ENCODE results near the gene PCMT1. TPM values are rescaled to one million over a fixed set of nuclear protein-coding genes. Genes with fewer than 3 reads are reported as not detected.
"Not testable (repeated sequence)": the region's sequence is repeated elsewhere in the genome, so short reads cannot be mapped to it uniquely, and the experiment has no call there.

The PCMT1 gene
- 130 and 165 TPM in 2 replicates for total RNA-seq

GRCh38 chr6:149749594-149750135, at the start of gene PCMT1:
PCMT1 (plus strand) TSS chr6:149749741; CDS start chr6:149749902, 161 bp downstream.
- peak; percentile 61 for DNase-seq (ENCODE audit: low read depth, low spot score)

- no peak for DNase-seq (ENCODE audit: low read depth, low spot score)
These were observed 47.8 kb upstream of the PCMT1 start for GRCh38 chr6:149701714-149702113.

GRCh38 chr6:149711711-149712110, 37.8 kb upstream of the PCMT1 start:
- DNase-seq (ENCODE audit: low read depth, low spot score) = no peak

- no peak for DNase-seq (ENCODE audit: low read depth, low spot score)
These were observed 35.1 kb upstream of the PCMT1 start for GRCh38 chr6:149714442-149714841.

GRCh38 chr6:149716181-149716963, 33.2 kb upstream of the PCMT1 start:
- no peak for DNase-seq (ENCODE audit: low read depth, low spot score)

GRCh38 chr6:149717255-149717587, 32.3 kb upstream of the PCMT1 start:
- no peak for DNase-seq (ENCODE audit: low read depth, low spot score)

- DNase-seq (ENCODE audit: low read depth, low spot score) = peak; percentile 32
These were observed 31.7 kb upstream of the PCMT1 start, which contains the start of gene LATS1 for GRCh38 chr6:149717588-149718458. LATS1 (minus strand) TSS chr6:149718101; CDS start chr6:149702126, 15,975 bp downstream.

GRCh38 chr6:149719531-149719930, 30.0 kb upstream of the PCMT1 start:
- DNase-seq (ENCODE audit: low read depth, low spot score) = no peak

- no peak for DNase-seq (ENCODE audit: low read depth, low spot score)
These were observed 26.3 kb upstream of the PCMT1 start for GRCh38 chr6:149723262-149723661.

GRCh38 chr6:149723771-149724417, 25.6 kb upstream of the PCMT1 start:
- peak; percentile 44 for DNase-seq (ENCODE audit: low read depth, low spot score)

GRCh38 chr6:149725785-149726184, 23.8 kb upstream of the PCMT1 start:
- DNase-seq (ENCODE audit: low read depth, low spot score) = no peak

- no peak for DNase-seq (ENCODE audit: low read depth, low spot score)
These were observed 21.6 kb upstream of the PCMT1 start for GRCh38 chr6:149727793-149728498.

GRCh38 chr6:149728499-149729234, 20.9 kb upstream of the PCMT1 start:
- DNase-seq (ENCODE audit: low read depth, low spot score) = no peak

GRCh38 chr6:149729824-149730223, 19.7 kb upstream of the PCMT1 start:
- no peak for DNase-seq (ENCODE audit: low read depth, low spot score)

GRCh38 chr6:149733089-149733720, 16.3 kb upstream of the PCMT1 start:
- no peak for DNase-seq (ENCODE audit: low read depth, low spot score)

GRCh38 chr6:149734915-149735314, 14.6 kb upstream of the PCMT1 start:
- no peak for DNase-seq (ENCODE audit: low read depth, low spot score)

- not testable (repeated sequence) for DNase-seq (ENCODE audit: low read depth, low spot score)
These were observed 4.3 kb upstream of the PCMT1 start for GRCh38 chr6:149745252-149745651.

- peak; percentile 89 for DNase-seq (ENCODE audit: low read depth, low spot score)
These were observed 3.2 kb upstream of the PCMT1 start, which contains the start of gene NUP43 for GRCh38 chr6:149746147-149746946. NUP43 (minus strand) TSS chr6:149746529; CDS start chr6:149746495, 34 bp downstream.

GRCh38 chr6:149749082-149749593, 403 bp upstream of the PCMT1 start:
- not testable (repeated sequence) for DNase-seq (ENCODE audit: low read depth, low spot score)

All from pulmonary artery endothelial cell (primary cell).